ENCODE data around the gene OTUB1. TPM values are rescaled to one million over a fixed set of nuclear protein-coding genes. Genes with fewer than 3 reads are reported as not detected.

OTUB1 gene
- total RNA-seq, 2 donors from 2014 or later: 78.7 to 82.5 TPM

DNA sequence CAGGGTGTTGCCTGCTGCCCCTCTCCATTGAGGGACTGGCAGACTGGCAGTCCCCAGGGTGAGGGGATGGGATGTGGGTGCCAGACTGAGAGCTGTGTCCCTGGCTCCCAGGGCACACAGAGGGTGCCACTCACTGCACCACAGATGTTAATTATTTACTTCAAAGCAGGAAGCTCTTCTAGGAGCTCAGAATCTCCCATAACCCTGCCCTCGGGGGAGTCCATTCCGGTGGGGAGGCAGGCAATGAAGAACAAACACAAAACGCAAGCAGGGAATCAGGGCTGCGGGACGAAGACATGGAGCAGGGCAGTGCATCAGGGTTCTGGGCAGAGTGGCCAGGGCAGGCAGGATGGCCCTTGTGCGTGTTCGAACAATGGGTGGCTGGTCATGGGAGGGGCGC, 25.1 kb downstream of the OTUB1 start:
- Histone ChIP-seq H3K27ac (no peak overlapping the region), H3K9me3 (no peaks in the 10 kb centered on the region), H3K4me3 (no peak overlapping the region), H3K27me3 (no peaks in the 10 kb centered on the region), H3K9ac (ENCODE audit: low read depth in 2 of 2, low read length in 2 of 2) (no peak overlapping the region), H3K36me3 (no peaks in the 10 kb centered on the region), H3K4me1 (peaks cover 12% of the 10 kb centered on the region)
- TF ChIP-seq, protein P1, sequence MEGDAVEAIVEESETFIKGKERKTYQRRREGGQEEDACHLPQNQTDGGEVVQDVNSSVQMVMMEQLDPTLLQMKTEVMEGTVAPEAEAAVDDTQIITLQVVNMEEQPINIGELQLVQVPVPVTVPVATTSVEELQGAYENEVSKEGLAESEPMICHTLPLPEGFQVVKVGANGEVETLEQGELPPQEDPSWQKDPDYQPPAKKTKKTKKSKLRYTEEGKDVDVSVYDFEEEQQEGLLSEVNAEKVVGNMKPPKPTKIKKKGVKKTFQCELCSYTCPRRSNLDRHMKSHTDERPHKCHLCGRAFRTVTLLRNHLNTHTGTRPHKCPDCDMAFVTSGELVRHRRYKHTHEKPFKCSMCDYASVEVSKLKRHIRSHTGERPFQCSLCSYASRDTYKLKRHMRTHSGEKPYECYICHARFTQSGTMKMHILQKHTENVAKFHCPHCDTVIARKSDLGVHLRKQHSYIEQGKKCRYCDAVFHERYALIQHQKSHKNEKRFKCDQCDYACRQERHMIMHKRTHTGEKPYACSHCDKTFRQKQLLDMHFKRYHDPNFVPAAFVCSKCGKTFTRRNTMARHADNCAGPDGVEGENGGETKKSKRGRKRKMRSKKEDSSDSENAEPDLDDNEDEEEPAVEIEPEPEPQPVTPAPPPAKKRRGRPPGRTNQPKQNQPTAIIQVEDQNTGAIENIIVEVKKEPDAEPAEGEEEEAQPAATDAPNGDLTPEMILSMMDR (IDR thresholded peaks at IDR 0.05): no peak
- intact Hi-C loops (cut with DNase I): no loop called here
- no peak for DNase-seq

DNA sequence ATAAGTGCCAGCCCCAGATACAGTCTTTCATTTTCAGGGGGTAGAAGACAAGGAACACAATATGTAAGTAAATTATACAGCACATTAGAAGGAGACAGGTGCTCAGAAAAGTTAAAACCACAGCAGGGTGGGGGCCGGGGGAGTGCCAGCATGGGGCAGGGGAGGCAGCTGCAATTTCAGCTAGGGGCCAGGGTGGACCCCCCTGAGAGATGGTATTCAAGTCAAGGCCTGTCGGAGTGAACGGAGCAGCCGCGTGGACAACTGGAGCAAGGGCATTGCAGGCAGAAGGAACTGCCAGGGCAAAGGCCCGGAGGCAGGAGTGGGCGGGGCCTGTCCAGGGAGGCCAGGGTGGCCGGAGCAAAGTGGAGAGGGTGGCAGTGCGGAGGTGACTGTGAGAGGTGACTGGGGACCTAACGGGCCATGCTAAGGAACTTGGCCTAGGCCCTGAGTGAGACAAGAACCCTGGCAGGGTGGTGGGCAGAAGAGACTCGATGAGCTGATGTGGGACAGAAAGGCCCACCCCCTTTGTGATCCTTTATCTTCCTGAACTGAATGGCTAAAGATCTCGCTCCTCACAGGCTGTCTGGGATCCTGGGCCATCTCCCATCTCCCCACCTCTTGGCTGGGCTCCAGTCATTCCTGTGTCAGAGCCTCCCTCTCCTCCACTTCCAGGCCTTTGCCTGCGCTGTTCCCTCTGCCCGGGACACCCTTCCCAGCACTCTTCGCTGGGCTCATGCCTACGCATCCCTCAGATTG, 27.1 kb downstream of the OTUB1 start:
- Histone ChIP-seq H3K27ac (no peak overlapping the region), H3K36me3 (no peaks in the 10 kb centered on the region), H3K27me3 (no peaks in the 10 kb centered on the region), H3K4me1 (no peaks in the 10 kb centered on the region), H3K4me3 (no peak overlapping the region), H3K9me3 (no peaks in the 10 kb centered on the region), H3K9ac (ENCODE audit: low read depth in 2 of 2, low read length in 2 of 2) (no peak overlapping the region)
- intact Hi-C loops (cut with DNase I): no loop called here
- TF ChIP-seq, protein P1 (IDR thresholded peaks at IDR 0.05): no peak
- no peak for DNase-seq

DNA sequence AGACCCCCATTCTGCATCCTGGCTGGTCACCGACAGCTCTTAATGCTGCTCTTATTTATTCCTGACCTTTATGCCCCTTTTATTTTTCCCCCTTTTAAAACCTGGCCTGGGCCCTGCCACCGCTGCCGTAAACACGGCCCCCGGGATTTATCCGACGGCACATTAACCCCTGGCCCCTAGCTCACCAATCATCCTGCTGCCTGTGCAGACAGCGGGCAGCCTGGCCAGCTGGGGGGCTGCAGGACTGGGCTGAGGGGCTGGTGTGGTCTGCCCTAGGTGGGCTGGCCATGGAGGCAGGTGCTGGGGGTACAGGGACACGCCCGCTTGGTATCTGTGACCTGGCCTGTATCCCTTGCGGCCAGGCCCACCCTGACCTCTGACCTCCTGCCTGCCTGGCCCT, 28.1 kb downstream of the OTUB1 start:
- Histone ChIP-seq H3K4me3 (no peak overlapping the region), H3K4me1 (no peaks in the 10 kb centered on the region), H3K9ac (ENCODE audit: low read depth in 2 of 2, low read length in 2 of 2) (no peak overlapping the region), H3K27ac (no peak overlapping the region), H3K36me3 (no peaks in the 10 kb centered on the region), H3K27me3 (no peaks in the 10 kb centered on the region), H3K9me3 (no peaks in the 10 kb centered on the region)
- DNase-seq: no peak
- intact Hi-C loops (cut with DNase I): no loop called here
- TF ChIP-seq, protein P1 (IDR thresholded peaks at IDR 0.05): no peak

DNA sequence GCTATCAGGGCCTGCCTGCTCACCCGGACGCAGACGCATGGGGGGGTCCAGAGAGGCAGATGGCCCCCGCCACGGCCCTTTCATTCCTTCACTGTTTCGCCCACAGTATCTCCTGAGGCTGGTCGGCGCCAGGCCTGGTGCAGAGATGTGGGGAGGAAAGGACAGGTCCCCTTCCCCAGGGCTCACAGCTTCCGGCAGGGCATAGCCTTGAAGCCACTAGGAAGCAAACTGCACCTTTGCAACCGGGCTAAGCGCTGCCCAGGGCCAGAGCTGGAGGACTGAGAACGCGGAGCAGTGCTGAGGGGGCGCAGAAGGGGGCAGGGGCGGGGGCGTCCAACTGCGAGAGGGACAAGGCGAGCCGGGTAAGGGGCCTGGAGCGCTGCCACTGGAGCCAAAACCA, 29.3 kb downstream of the OTUB1 start:
- no peak overlapping the region for H3K27ac ChIP-seq
- no peak for DNase-seq
- TF ChIP-seq, protein P1 (IDR thresholded peaks at IDR 0.05): no peak
- H3K9ac ChIP-seq (ENCODE audit: low read depth in 2 of 2, low read length in 2 of 2): no peak overlapping the region
- H3K36me3 ChIP-seq: no peaks in the 10 kb centered on the region
- intact Hi-C loops (cut with DNase I): no loop called here
- H3K4me1 ChIP-seq: no peaks in the 10 kb centered on the region
- no peaks in the 10 kb centered on the region for H3K9me3 ChIP-seq
- H3K27me3 ChIP-seq: no peaks in the 10 kb centered on the region
- H3K4me3 ChIP-seq: no peak overlapping the region

DNA sequence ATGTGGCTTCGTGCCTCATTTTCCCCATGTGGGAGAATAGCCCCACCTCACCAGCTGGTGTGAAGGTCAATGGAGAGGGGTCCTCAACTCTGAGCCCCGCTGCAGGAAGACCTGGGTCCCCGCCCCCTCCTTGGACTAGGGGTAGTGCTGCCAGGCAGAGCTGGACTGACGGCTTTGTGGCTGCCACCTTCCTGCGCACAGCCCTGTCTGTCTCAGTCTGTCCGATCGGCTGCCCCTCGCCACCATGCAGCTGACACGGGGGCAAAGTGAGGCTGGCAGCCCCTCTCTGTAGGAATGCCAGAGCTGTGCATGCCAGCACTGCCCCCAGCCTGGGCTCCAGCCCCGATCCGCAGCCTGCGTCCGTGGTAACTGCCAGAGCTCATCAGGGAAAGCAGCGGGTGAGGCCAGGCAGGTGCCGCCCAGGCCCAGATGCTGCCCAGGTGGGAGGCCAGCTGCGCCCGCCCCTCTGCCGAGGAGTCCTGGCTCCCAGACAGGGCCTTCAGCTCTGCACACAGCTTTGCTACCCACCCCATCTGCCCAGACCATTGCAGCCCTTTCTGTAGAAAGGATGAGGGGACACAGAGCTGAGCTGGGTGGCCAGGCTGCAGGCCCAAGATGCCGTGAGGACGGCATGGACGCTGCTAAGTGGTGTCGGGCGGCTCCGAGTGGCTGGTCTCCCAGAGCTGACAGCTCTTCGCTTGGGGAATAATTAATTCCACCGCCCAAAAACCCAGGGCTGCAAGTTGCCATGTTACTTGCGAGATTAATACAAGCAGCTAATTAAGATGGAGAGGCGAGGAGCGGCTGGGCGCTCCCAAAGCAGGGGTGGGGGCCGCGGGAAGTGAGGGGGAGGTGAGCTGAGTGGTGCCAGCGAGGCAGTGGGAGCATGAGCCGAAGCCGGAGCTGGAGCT, 30.0 kb downstream of the OTUB1 start:
- TF ChIP-seq, protein P1 (IDR thresholded peaks at IDR 0.05): no peak
- no peak for DNase-seq

More for the DNA sequence above, 30.0 kb downstream of the OTUB1 start:
- no peaks in the 10 kb centered on the region for H3K27me3 ChIP-seq
- H3K4me3 ChIP-seq: no peak overlapping the region
- no peaks in the 10 kb centered on the region for H3K4me1 ChIP-seq
- H3K9me3 ChIP-seq: no peaks in the 10 kb centered on the region
- H3K36me3 ChIP-seq: no peaks in the 10 kb centered on the region
- intact Hi-C loops (cut with DNase I): no loop called here
- no peak overlapping the region for H3K9ac ChIP-seq (ENCODE audit: low read depth in 2 of 2, low read length in 2 of 2)
- H3K27ac ChIP-seq: no peak overlapping the region
